Measurements from ENCODE around the gene C6orf89. TPM values are rescaled to one million over a fixed set of nuclear protein-coding genes. Genes with fewer than 3 reads are reported as not detected.

Gene C6orf89
- polyA plus RNA-seq, 1 donor (not counting 4 experiments of a cell fraction or from before 2014, with no cell fraction given) = 29.0 TPM

GRCh38 chr6:36838896-36839748 is 46.6 kb upstream of the C6orf89 start, which contains the start of gene CPNE5:
TSS of gene CPNE5 (minus strand) at chr6:36839444. CDS start at chr6:36839377, 67 bp downstream.
- TF ChIP-seq EZH2 (IDR thresholded peaks at IDR 0.05; ENCODE audit: low read length) (peak; percentile 78), CTCF (optimal IDR thresholded peaks at IDR 0.05 in 1 of 3, IDR thresholded peaks at IDR 0.05 in 1 of 3, conservative IDR thresholded peaks at IDR 0.05 in 1 of 3; ENCODE audit: extremely low read depth in 1 of 3, insufficient read depth in 2 of 3, low read length in 3 of 3) (no peak)
- no peaks in the 10 kb centered on the region for H3K9me3 ChIP-seq (ENCODE audit: control insufficient read depth, low read depth, low read length)
- no peaks in the 10 kb centered on the region for H3K79me2 ChIP-seq (ENCODE audit: control insufficient read depth, insufficient read depth, low read length)
- FAIRE-seq (no peak), DNase-seq (ENCODE audit: low read depth, low spot score) (no peak)
- peaks cover 4% of the 10 kb centered on the region for H3K4me1 ChIP-seq (ENCODE audit: control insufficient read depth, extremely low read depth, insufficient read depth, low read length)
- H3K27me3 ChIP-seq (ENCODE audit: control insufficient read depth, extremely low read depth, insufficient read depth, low read length) = peaks cover 46% of the 10 kb centered on the region
- no peaks in the 10 kb centered on the region for H4K20me1 ChIP-seq (ENCODE audit: control insufficient read depth, extremely low read depth, insufficient read depth, low read length)
- no peak within 1 kb of the TSS for H2AFZ ChIP-seq (ENCODE audit: control insufficient read depth, low read length)
- H3K27ac ChIP-seq (ENCODE audit: control insufficient read depth, insufficient read depth, low read length) = no peak within 1 kb of the TSS
- dilution Hi-C loops (cut with MboI; ENCODE audit: extremely low pct_ligation_motif_present, low sequenced_read_pairs) = no loop called here
- H3K9me1 ChIP-seq (ENCODE audit: control insufficient read depth, extremely low read depth, insufficient read depth, low read length) = no peaks in the 10 kb centered on the region
- peak within 1 kb of the TSS; percentile 75 for H3K4me2 ChIP-seq (ENCODE audit: control insufficient read depth, extremely low read depth, insufficient read depth, low read depth, low read length)
- no peaks in the 10 kb centered on the region for H3K36me3 ChIP-seq (ENCODE audit: control insufficient read depth in 2 of 2, extremely low read depth in 1 of 2, insufficient read depth in 2 of 2, low read length in 2 of 2)
- peak within 1 kb of the TSS; percentile 25 to 49 (median 34) for H3K4me3 ChIP-seq (ENCODE audit: control insufficient read depth in 2 of 3, extremely low read depth in 1 of 3, insufficient read depth in 2 of 3, low read depth in 1 of 3, low read length in 3 of 3)
- no peak within 1 kb of the TSS for H3K9ac ChIP-seq (ENCODE audit: control insufficient read depth, extremely low read depth, insufficient read depth, low read length)

GRCh38 chr6:36839749-36840431 is 45.9 kb upstream of the C6orf89 start:
- H3K4me3 ChIP-seq (ENCODE audit: control insufficient read depth in 2 of 3, extremely low read depth in 1 of 3, insufficient read depth in 2 of 3, low read depth in 1 of 3, low read length in 3 of 3) = peak overlapping the region; percentile 25 to 49 (median 34)
- DNase-seq (ENCODE audit: low read depth, low spot score) = no peak
- no peak overlapping the region for H3K27ac ChIP-seq (ENCODE audit: control insufficient read depth, insufficient read depth, low read length)
- TF ChIP-seq CTCF (optimal IDR thresholded peaks at IDR 0.05 in 1 of 3, IDR thresholded peaks at IDR 0.05 in 1 of 3, conservative IDR thresholded peaks at IDR 0.05 in 1 of 3; ENCODE audit: extremely low read depth in 1 of 3, insufficient read depth in 2 of 3, low read length in 3 of 3) (peak in 1 of 3 experiments; percentile 22), EZH2 (IDR thresholded peaks at IDR 0.05; ENCODE audit: low read length) (no peak)
- H3K4me2 ChIP-seq (ENCODE audit: control insufficient read depth, extremely low read depth, insufficient read depth, low read depth, low read length) = peak overlapping the region; percentile 75
- H3K9me1 ChIP-seq (ENCODE audit: control insufficient read depth, extremely low read depth, insufficient read depth, low read length) = no peaks in the 10 kb centered on the region
- H3K27me3 ChIP-seq (ENCODE audit: control insufficient read depth, extremely low read depth, insufficient read depth, low read length) = peaks cover 50% of the 10 kb centered on the region
- no peaks in the 10 kb centered on the region for H3K4me1 ChIP-seq (ENCODE audit: control insufficient read depth, extremely low read depth, insufficient read depth, low read length)
- H3K79me2 ChIP-seq (ENCODE audit: control insufficient read depth, insufficient read depth, low read length) = no peaks in the 10 kb centered on the region
- dilution Hi-C loops (cut with MboI; ENCODE audit: extremely low pct_ligation_motif_present, low sequenced_read_pairs) = no loop called here
- no peaks in the 10 kb centered on the region for H3K36me3 ChIP-seq (ENCODE audit: control insufficient read depth in 2 of 2, extremely low read depth in 1 of 2, insufficient read depth in 2 of 2, low read length in 2 of 2)
- H2AFZ ChIP-seq (ENCODE audit: control insufficient read depth, low read length) = no peak overlapping the region
- no peak for FAIRE-seq
- no peaks in the 10 kb centered on the region for H3K9me3 ChIP-seq (ENCODE audit: control insufficient read depth, low read depth, low read length)
- no peaks in the 10 kb centered on the region for H4K20me1 ChIP-seq (ENCODE audit: control insufficient read depth, extremely low read depth, insufficient read depth, low read length)
- H3K9ac ChIP-seq (ENCODE audit: control insufficient read depth, extremely low read depth, insufficient read depth, low read length) = no peak overlapping the region

All from keratinocyte (primary cell).